ENCODE results near the gene CACHD1. TPM values are rescaled to one million over a fixed set of nuclear protein-coding genes. Genes with fewer than 3 reads are reported as not detected.
A peak's percentile ranks its signal among the peaks of the same experiment; 100 is the strongest.
"Not testable (repeated sequence)": the region's sequence is repeated elsewhere in the genome, so short reads cannot be mapped to it uniquely, and the experiment has no call there.

CACHD1 gene
- total RNA-seq, 1 donor from 2014 or later, result 44.6 TPM

- peaks cover 22% of the 10 kb centered on the region for H3K36me3 Mint-ChIP-seq
- TF ChIP-seq CTCF (conservative IDR thresholded peaks at IDR 0.05), result no peak
- DNase-seq (ENCODE audit: extremely low spot score, unreplicated experiment), result no peak
- H3K4me1 Mint-ChIP-seq (ENCODE audit: unreplicated experiment), result no peaks in the 10 kb centered on the region
- H3K27me3 Mint-ChIP-seq, result no peaks in the 10 kb centered on the region
- no peaks in the 10 kb centered on the region for H3K9me3 Mint-ChIP-seq
- no peak overlapping the region for H3K4me3 Mint-ChIP-seq
- no peak overlapping the region for H3K27ac Mint-ChIP-seq
Observed at GRCh38 chr1:64693406-64693805, 223.5 kb downstream of the CACHD1 start.

GRCh38 chr1:64696879-64697278, 226.9 kb downstream of the CACHD1 start:
- Mint-ChIP-seq H3K27ac (no peak overlapping the region), H3K4me3 (no peak overlapping the region)

GRCh38 chr1:64699327-64699726, 229.4 kb downstream of the CACHD1 start:
- Mint-ChIP-seq H3K4me3 (no peak overlapping the region), H3K9me3 (peaks cover 4% of the 10 kb centered on the region), H3K36me3 (peaks cover 9% of the 10 kb centered on the region), H3K27ac (no peak overlapping the region), H3K27me3 (no peaks in the 10 kb centered on the region), H3K4me1 (ENCODE audit: unreplicated experiment) (peaks cover 14% of the 10 kb centered on the region)
- TF ChIP-seq CTCF (conservative IDR thresholded peaks at IDR 0.05), result no peak
- no peak for DNase-seq (ENCODE audit: extremely low spot score, unreplicated experiment)

More at GRCh38 chr1:64696879-64697278, 226.9 kb downstream of the CACHD1 start:
- peaks cover 8% of the 10 kb centered on the region for H3K36me3 Mint-ChIP-seq
- H3K4me1 Mint-ChIP-seq (ENCODE audit: unreplicated experiment), result peaks cover 14% of the 10 kb centered on the region
- peaks cover 4% of the 10 kb centered on the region for H3K9me3 Mint-ChIP-seq
- no peaks in the 10 kb centered on the region for H3K27me3 Mint-ChIP-seq
- no peak for TF ChIP-seq CTCF (conservative IDR thresholded peaks at IDR 0.05)
- no peak for DNase-seq (ENCODE audit: extremely low spot score, unreplicated experiment)

- no peak for TF ChIP-seq CTCF (conservative IDR thresholded peaks at IDR 0.05)
- H3K27ac Mint-ChIP-seq, result peak overlapping the region; percentile 2
- DNase-seq (ENCODE audit: extremely low spot score, unreplicated experiment), result no peak
Observed at GRCh38 chr1:64701071-64701470, 231.1 kb downstream of the CACHD1 start.

GRCh38 chr1:64701886-64702285, 232.0 kb downstream of the CACHD1 start:
- no peak for DNase-seq (ENCODE audit: extremely low spot score, unreplicated experiment)
- Mint-ChIP-seq H3K9me3 (peaks cover 4% of the 10 kb centered on the region), H3K4me3 (no peak overlapping the region), H3K27me3 (no peaks in the 10 kb centered on the region), H3K27ac (no peak overlapping the region), H3K36me3 (peaks cover 5% of the 10 kb centered on the region), H3K4me1 (ENCODE audit: unreplicated experiment) (peaks cover 14% of the 10 kb centered on the region)
- TF ChIP-seq CTCF (conservative IDR thresholded peaks at IDR 0.05), result no peak

More at GRCh38 chr1:64701071-64701470, 231.1 kb downstream of the CACHD1 start:
- Mint-ChIP-seq H3K4me1 (ENCODE audit: unreplicated experiment) (peaks cover 14% of the 10 kb centered on the region), H3K9me3 (peaks cover 4% of the 10 kb centered on the region), H3K4me3 (no peak overlapping the region), H3K36me3 (peaks cover 5% of the 10 kb centered on the region), H3K27me3 (no peaks in the 10 kb centered on the region)

GRCh38 chr1:64702670-64703069, 232.7 kb downstream of the CACHD1 start:
- not testable (repeated sequence) for H3K27ac Mint-ChIP-seq; H3K9me3 Mint-ChIP-seq; H3K36me3 Mint-ChIP-seq; H3K4me3 Mint-ChIP-seq; DNase-seq (ENCODE audit: extremely low spot score, unreplicated experiment); H3K27me3 Mint-ChIP-seq
- H3K4me1 Mint-ChIP-seq (ENCODE audit: unreplicated experiment), result peaks cover 14% of the 10 kb centered on the region
